ENCODE data around the gene WAC. TPM values are rescaled to one million over a fixed set of nuclear protein-coding genes. Genes with fewer than 3 reads are reported as not detected.

The WAC gene
- polyA plus RNA-seq, 1 of the 3 experiments (the other 2 are of a cell fraction): 31.1 TPM

- Histone ChIP-seq H3K36me3 (replicated peaks in 1 of 2; ENCODE audit: control insufficient read depth in 1 of 2, insufficient read depth in 2 of 2, low read length in 1 of 2) (no peaks in the 10 kb centered on the region), H3K4me2 (no peak overlapping the region), H3K27ac (ENCODE audit: low read depth in 2 of 2, low read length in 1 of 2) (no peak overlapping the region), H3F3A (replicated peaks; ENCODE audit: insufficient read depth) (peaks cover 4% of the 10 kb centered on the region), H3K4me3 (ENCODE audit: low read depth in 2 of 2, low read length in 1 of 2) (no peak overlapping the region), H3K9me3 (no peaks in the 10 kb centered on the region), H3K4me1 (ENCODE audit: control insufficient read depth in 1 of 2, insufficient read depth in 2 of 2, low read depth in 1 of 2, low read length in 1 of 2) (peaks cover 0 to 7% of the 10 kb centered on the region in 2 experiments; a peak in 2 of 4 replicates), H2AFZ (ENCODE audit: low read depth) (no peak overlapping the region), H3K9me2 (no peaks in the 10 kb centered on the region), H3K9ac (no peak overlapping the region), H4K20me1 (ENCODE audit: insufficient read depth) (no peaks in the 10 kb centered on the region), H3K27me3 (ENCODE audit: insufficient read depth) (no peaks in the 10 kb centered on the region), H3K79me2 (ENCODE audit: insufficient read depth) (no peaks in the 10 kb centered on the region)
- TF ChIP-seq RAD21 (IDR thresholded peaks at IDR 0.05; ENCODE audit: low read length) (no peak), TEAD4 (IDR thresholded peaks at IDR 0.05; ENCODE audit: borderline replicate concordance, insufficient read depth) (no peak), YY1 (IDR thresholded peaks at IDR 0.05; ENCODE audit: low read depth) (no peak), MXI1 (IDR thresholded peaks at IDR 0.05; ENCODE audit: low read depth, low read length) (no peak), POLR2AphosphoS5 (IDR thresholded peaks at IDR 0.05; ENCODE audit: low read depth, low read length) (no peak), GABPA (IDR thresholded peaks at IDR 0.05; ENCODE audit: low read depth) (no peak), EZH2phosphoT487 (IDR thresholded peaks at IDR 0.05; ENCODE audit: borderline replicate concordance, low read depth) (no peak)
- TF ChIP-seq, protein P1, sequence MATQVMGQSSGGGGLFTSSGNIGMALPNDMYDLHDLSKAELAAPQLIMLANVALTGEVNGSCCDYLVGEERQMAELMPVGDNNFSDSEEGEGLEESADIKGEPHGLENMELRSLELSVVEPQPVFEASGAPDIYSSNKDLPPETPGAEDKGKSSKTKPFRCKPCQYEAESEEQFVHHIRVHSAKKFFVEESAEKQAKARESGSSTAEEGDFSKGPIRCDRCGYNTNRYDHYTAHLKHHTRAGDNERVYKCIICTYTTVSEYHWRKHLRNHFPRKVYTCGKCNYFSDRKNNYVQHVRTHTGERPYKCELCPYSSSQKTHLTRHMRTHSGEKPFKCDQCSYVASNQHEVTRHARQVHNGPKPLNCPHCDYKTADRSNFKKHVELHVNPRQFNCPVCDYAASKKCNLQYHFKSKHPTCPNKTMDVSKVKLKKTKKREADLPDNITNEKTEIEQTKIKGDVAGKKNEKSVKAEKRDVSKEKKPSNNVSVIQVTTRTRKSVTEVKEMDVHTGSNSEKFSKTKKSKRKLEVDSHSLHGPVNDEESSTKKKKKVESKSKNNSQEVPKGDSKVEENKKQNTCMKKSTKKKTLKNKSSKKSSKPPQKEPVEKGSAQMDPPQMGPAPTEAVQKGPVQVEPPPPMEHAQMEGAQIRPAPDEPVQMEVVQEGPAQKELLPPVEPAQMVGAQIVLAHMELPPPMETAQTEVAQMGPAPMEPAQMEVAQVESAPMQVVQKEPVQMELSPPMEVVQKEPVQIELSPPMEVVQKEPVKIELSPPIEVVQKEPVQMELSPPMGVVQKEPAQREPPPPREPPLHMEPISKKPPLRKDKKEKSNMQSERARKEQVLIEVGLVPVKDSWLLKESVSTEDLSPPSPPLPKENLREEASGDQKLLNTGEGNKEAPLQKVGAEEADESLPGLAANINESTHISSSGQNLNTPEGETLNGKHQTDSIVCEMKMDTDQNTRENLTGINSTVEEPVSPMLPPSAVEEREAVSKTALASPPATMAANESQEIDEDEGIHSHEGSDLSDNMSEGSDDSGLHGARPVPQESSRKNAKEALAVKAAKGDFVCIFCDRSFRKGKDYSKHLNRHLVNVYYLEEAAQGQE (IDR thresholded peaks at IDR 0.05; ENCODE audit: low read depth, low read length): no peak
- 75% methylated on average over 7 of the region's 7 CpGs for WGBS (ENCODE audit: low lambda C conversion rate)
- ChIA-PET POLR2A (no interaction called here), CTCF (interaction anchor here (0.8 to 1.3 kb wide), 2 partner anchors 24 to 77 kb away, joined by 3 read pairs; no protein-coding TSS in a partner anchor)
- no peak for DNase-seq
These were observed 24.5 kb upstream of the WAC start for GRCh38 chr10:28508304-28508925.

DNA sequence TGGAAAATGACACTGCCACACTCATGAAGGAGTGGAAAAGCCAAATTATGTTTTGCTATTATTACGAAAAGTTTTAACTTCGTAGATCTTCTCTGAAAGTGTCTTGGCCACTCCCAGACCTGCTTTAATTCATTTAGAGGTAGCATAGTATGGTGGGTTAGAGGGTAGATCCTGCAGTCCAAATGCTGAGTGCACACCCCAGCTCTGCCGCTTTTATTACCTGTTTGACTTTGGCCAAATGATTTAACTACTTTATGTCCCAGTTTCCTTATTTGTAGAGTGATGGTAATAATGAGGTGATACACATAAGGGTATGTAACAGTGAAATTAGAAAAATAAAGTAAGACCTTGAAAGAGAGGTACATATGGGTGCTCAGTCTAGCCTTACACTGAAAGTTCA is 23.6 kb upstream of the WAC start:
- Histone ChIP-seq H3K4me2 (no peak overlapping the region), H3K9me2 (no peaks in the 10 kb centered on the region), H3K4me3 (ENCODE audit: low read depth in 2 of 2, low read length in 1 of 2) (no peak overlapping the region), H3K4me1 (ENCODE audit: control insufficient read depth in 1 of 2, insufficient read depth in 2 of 2, low read depth in 1 of 2, low read length in 1 of 2) (peaks cover 0 to 3% of the 10 kb centered on the region in 2 experiments; a peak in 2 of 4 replicates), H2AFZ (ENCODE audit: low read depth) (no peak overlapping the region), H3F3A (replicated peaks; ENCODE audit: insufficient read depth) (peaks cover 4% of the 10 kb centered on the region), H3K79me2 (ENCODE audit: insufficient read depth) (no peaks in the 10 kb centered on the region), H3K9me3 (no peaks in the 10 kb centered on the region), H3K36me3 (replicated peaks in 1 of 2; ENCODE audit: control insufficient read depth in 1 of 2, insufficient read depth in 2 of 2, low read length in 1 of 2) (no peaks in the 10 kb centered on the region), H3K27ac (ENCODE audit: low read depth in 2 of 2, low read length in 1 of 2) (no peak overlapping the region), H3K9ac (no peak overlapping the region), H3K27me3 (ENCODE audit: insufficient read depth) (no peaks in the 10 kb centered on the region), H4K20me1 (ENCODE audit: insufficient read depth) (no peaks in the 10 kb centered on the region)
- ChIA-PET CTCF (interaction anchor here (0.8 to 1.3 kb wide), 2 partner anchors 23 to 78 kb away, joined by 3 read pairs; no protein-coding TSS in a partner anchor), POLR2A (no interaction called here)
- no peak for TF ChIP-seq FOXJ3 (CRISPR knock-in tag; IDR thresholded peaks at IDR 0.05)
- TF ChIP-seq POLR2AphosphoS5 (IDR thresholded peaks at IDR 0.05; ENCODE audit: low read depth, low read length): no peak
- TF ChIP-seq RFX5 (IDR thresholded peaks at IDR 0.05; ENCODE audit: low read length): no peak
- no peak for TF ChIP-seq MEF2A (IDR thresholded peaks at IDR 0.05; ENCODE audit: borderline replicate concordance, low read depth)
- TF ChIP-seq, protein P1 (IDR thresholded peaks at IDR 0.05; ENCODE audit: low read depth, low read length): no peak
- TF ChIP-seq, protein P2, sequence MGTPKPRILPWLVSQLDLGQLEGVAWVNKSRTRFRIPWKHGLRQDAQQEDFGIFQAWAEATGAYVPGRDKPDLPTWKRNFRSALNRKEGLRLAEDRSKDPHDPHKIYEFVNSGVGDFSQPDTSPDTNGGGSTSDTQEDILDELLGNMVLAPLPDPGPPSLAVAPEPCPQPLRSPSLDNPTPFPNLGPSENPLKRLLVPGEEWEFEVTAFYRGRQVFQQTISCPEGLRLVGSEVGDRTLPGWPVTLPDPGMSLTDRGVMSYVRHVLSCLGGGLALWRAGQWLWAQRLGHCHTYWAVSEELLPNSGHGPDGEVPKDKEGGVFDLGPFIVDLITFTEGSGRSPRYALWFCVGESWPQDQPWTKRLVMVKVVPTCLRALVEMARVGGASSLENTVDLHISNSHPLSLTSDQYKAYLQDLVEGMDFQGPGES (IDR thresholded peaks at IDR 0.05; ENCODE audit: low read depth, low read length): no peak
- TF ChIP-seq MXI1 (IDR thresholded peaks at IDR 0.05; ENCODE audit: low read depth, low read length): no peak
- TF ChIP-seq TCF12 (IDR thresholded peaks at IDR 0.05): no peak
- no peak for TF ChIP-seq NRF1 (IDR thresholded peaks at IDR 0.05; ENCODE audit: low read depth, low read length)
- TF ChIP-seq SIN3A (IDR thresholded peaks at IDR 0.05; ENCODE audit: borderline replicate concordance, low read depth, low read length): no peak
- TF ChIP-seq, protein P3, sequence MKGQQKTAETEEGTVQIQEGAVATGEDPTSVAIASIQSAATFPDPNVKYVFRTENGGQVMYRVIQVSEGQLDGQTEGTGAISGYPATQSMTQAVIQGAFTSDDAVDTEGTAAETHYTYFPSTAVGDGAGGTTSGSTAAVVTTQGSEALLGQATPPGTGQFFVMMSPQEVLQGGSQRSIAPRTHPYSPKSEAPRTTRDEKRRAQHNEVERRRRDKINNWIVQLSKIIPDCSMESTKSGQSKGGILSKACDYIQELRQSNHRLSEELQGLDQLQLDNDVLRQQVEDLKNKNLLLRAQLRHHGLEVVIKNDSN (IDR thresholded peaks at IDR 0.05; ENCODE audit: borderline replicate concordance, low read depth): no peak
- TF ChIP-seq GABPA (IDR thresholded peaks at IDR 0.05; ENCODE audit: low read depth): no peak
- no peak for TF ChIP-seq RXRA (IDR thresholded peaks at IDR 0.05; ENCODE audit: borderline replicate concordance, low read depth)
- 86% methylated on average over 3 of the region's 3 CpGs for WGBS (ENCODE audit: low lambda C conversion rate)
- no peak for DNase-seq

Measured in SK-N-SH (cell line).